Occipital lobe (tissue), 2 donors: ENCODE results near the gene ILF2. TPM values are rescaled to one million over a fixed set of nuclear protein-coding genes. Genes with fewer than 3 reads are reported as not detected.

Experiments used
- DNase-seq: peaks from one replicate; lab custom pipeline; 2025; lab: John Stamatoyannopoulos, UW
- total RNA-seq: library from RNA; depleted of rRNA; stranded (reverse); fragments of >200 nt; gene quantifications from one replicate; pipeline ENCODE4 v1.2.3, GENCODE V29; 2014

Gene ILF2
- total RNA-seq, 1 donor from 2014 or later, result 177 TPM

DNA sequence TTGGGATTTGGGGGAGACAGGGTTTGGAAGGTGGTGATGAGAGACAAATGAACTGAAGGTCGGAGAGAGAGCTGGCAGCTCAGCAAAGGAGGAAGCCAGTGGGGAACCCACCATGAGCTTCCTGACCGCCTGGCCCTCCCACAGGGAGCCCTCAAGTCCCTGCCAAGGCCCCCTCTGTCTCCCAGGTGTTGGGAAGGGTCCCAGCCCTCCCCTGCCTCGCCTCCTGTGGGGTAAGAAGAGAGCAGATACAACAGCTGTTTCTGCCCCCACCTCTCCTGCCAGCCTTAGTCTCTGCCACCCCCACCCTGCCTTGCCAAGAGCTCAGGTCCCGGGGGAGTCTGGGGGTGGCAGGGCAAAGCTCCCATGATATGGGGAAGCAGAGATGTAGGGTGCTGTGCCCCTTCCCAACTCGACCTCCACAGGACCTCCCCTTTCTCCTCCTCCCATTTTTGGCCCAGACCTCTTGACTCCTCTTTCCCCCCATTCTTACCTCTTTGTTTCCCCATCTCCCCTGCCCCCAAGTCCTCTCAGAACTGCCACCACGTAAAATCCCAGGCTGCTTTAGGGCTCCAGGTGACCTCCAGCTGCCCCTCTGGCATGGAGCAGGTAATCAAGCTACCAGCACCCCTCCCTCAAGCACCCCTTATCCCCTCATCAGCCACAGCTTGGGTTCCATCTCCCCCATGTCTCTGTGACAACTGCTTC is 42.0 kb downstream of the ILF2 start:
- DNase-seq, result no peak

- peak; percentile 43 for DNase-seq
These were observed 42.8 kb downstream of the ILF2 start, which contains the start of gene S100A1 for GRCh38 chr1:153627715-153628626. S100A1 (plus strand) TSS chr1:153628434; CDS start chr1:153630522, 2,088 bp downstream.

GRCh38 chr1:153626904-153627714 is 43.7 kb downstream of the ILF2 start, which contains the start of gene S100A13:
S100A13 (minus strand) TSS chr1:153627505; CDS start chr1:153626472, 1,033 bp downstream.
- DNase-seq, result peak; percentile 57

- no peak for DNase-seq
These were observed 44.3 kb downstream of the ILF2 start for GRCh38 chr1:153626477-153626903.

DNA sequence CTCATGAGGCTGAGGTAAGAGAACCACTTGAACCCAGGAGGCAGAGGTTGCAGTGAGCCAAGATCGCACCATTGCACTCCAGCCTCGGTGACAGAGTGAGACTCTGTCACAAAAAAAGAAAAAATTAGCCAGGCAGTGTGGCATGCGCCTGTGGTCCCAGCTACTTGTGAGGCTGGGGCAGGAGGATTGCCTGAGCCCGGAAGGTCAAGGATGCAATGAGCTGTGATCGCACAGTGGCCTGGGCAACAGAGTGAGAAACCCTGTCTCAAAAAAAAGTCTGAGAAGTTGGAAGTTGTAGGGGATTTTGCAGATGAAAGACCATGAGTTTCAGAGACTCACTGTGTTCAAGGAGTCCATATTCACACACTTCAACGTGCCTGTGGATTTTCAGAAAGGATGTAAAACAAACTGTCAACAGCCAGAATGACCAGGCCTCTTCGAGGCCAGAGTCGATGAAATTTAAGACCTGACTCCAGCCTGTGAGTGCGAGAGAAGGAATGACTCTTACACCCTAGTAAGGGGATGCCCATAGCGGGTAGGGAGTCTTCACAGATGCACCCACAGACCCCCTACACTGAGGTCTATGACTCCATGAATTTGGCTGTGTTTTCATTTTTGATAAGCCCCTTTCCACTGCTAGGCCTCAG is 45.7 kb downstream of the ILF2 start:
- DNase-seq, result no peak

DNA sequence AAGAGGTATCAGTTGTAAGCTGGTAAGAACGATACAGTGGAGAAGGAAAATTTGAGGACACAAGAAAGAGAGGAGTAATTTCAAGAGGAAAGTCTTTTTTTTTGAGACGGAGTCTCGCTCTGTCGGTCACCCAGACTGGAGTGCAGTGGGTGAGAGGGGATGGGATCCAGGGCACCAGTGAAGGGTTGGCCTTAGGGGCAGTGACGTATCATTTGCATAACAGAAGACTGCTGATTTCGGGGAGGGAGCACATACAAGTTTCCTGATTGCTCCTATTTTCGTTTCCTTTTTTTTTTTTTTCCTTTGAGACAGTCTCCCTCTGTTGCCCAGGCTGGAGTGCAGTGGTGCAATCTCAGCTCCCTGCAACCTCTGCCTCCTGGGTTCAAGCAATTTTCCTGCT is 47.7 kb downstream of the ILF2 start:
- no peak for DNase-seq

- DNase-seq, result no peak
These were observed 51.6 kb downstream of the ILF2 start for GRCh38 chr1:153619171-153619570.

DNA sequence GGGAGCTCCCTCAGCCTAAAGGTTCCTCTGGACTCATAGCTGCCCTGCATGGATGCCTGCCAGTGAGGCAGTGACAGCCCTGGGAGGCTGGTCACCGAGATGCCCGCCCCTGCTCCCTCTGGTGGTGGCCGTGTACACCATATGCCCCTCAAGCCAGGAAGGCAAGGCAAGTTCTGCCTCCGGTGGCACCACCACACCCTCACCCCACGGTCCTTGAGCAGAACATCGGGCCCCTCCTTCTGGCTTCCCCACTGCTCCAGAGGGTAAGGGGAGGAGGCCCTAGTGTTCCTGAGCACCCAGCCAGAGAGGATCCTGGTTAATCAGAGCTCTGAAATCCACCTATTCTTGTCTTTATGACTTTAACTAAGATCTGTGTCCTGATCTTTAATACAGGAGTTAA is 53.1 kb downstream of the ILF2 start:
- DNase-seq, result no peak

DNA sequence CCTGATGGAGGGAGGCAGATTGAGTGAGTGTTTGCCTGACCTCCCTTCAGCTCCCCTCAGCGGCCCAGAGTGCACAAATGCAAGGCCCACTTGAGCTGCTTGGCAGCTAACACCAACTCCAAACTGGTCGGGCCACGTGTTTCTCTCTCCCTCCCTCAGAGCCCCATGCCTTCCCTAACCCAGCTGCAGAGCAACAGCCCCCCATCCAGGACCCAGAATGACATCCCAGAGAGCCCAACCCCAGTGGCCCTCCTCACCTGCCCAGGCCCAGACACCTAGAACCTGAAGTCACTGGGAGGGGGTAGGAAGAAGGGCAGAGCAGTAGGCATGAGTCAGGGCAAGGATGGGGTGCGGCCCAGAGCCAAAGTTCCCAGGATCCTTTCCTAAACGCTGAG is 53.9 kb downstream of the ILF2 start:
- no peak for DNase-seq

- no peak for DNase-seq
These were observed 54.5 kb downstream of the ILF2 start, which contains the start of gene S100A14 for GRCh38 chr1:153616144-153616916. S100A14 (minus strand) TSS chr1:153616325; CDS start chr1:153615858, 467 bp downstream.

DNA sequence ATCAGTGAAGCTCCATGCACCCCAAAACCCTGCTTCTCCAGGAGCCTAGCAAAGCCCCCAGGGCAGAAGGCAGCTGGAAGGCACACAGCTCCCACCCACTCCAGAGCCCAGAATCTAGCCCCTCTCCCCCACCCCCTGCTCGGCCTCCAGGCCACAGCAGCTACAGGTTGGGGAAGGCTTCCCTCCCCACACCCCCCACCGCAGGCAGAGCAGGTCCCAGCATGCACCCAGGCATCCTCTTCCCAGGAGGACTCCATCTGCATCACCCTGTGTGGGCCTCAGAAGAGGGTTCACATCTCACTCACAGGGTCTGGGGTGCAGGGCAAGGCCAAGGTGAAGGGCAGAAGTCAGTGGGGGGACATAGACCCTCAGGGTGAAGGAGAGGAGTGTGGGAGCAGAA is 55.4 kb downstream of the ILF2 start:
- no peak for DNase-seq

- no peak for DNase-seq
These were observed 55.9 kb downstream of the ILF2 start for GRCh38 chr1:153614906-153615305.

DNA sequence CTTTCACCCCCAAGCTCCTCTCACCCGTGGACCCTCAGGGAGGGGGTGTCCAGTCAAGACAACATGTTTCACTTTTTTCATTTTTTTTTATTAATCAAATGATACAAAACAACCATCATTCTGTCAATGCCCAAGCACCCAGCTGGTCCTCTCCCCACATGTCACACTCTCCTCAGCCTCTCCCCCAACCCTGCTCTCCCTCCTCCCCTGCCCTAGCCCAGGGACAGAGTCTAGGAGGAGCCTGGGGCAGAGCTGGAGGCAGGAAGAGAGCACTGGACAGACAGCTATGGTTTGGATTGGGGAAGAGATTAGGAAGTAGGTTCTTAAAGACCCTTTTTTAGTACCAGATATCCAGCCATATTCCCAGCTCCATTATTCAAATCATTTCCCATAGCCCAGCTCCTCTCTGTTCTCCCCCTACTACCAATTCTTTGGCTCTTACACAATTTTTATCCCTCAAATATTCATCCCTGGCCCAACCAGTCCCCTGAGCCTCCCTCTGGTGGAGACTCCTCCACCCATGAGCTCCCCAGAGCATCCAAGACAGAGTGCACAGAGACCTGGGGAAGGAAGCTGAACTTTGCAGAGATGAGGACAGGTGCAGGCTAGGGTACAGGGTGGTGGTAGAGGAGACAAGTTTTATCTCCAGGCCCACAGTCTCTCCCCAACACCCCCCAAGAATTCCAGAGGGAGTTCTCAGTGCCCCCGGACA is 56.4 kb downstream of the ILF2 start:
- DNase-seq, result no peak

DNA sequence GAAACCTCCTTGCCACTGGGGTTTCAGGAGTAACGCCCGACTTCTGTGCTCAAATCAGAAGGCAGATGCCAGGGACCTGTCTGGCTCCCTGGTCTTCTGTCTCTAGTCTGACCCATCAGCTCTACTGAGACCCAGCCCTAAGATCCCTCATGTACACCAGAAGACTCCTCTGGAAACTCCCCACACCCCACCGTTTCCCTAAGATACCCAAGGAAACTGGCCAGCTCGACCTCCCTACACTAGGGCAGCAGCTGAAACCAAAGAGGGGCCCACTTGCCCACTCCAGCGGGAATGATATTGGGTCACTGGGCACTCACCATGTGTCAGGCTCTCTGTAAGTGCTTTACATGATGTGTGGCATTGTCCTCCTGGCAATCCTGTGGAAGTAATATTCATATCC is 57.4 kb downstream of the ILF2 start:
- no peak for DNase-seq

DNA sequence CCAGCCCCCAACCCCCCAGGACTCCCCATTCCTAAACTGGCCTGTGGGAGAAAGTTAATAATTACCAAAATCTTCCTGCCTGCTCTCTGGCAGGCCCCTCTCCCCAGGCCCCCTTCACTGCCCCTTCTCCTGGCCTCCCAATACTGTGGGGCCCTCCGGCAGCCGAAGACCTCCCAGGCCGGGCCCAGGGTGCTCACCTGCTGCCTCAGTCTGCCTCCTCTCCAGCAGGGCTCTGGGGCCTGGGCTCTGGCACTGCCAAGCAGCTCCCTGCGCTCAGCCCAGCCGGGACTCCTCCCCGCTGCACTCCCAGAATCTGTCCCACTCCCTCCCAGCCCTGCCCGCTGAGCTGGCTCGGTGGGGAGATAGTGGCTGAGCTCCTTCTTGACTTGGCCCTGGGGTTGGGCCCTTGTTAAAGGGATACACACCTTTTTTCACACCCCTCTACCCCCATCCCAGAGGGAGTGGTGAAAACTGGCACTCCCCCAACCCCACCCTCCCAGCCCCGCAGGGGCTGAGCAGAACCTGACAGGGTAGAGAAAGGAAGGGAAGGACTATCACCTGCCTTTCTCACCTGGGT is 58.0 kb downstream of the ILF2 start, which contains the start of gene S100A16:
S100A16 (minus strand) TSS at position 383 of the 577 bp plus-strand sequence. CDS start 4,986 bp downstream, outside the sequence.
- DNase-seq, result no peak

DNA sequence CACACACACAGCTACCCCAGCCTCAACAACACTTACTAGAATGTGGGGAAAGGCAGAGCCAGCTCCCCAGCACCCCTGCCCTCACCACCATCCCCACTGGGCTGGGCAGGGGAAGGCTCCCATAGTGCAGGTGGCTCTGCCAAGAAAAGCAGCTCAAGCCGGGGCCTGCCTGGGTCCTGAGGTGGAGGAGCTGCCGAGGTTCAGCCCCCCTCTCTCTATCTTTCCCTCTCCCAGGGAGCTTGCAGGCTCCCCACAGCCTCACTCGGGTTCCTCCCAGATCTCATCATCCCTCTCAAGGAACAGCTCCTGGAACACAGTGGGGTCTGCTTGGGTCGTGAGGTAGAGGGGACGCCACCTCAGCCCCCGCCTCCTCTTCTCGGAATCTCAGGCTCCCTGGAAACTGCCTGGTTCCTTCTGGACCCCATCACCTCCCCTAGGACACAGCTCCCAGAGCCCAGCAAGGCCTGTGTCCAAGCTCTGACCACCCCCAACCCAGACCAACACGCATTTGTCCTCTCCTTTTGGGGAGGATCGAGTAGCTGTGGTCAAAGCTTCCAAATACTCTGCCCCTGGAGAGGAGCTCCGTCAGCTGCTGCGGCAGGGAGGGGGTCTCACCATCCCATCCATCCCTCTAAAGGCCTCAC is 58.6 kb downstream of the ILF2 start:
- no peak for DNase-seq
